ENCODE data around the gene XPNPEP3.
"Not testable (repeated sequence)": the region's sequence is repeated elsewhere in the genome, so short reads cannot be mapped to it uniquely, and the experiment has no call there.

The XPNPEP3 gene

DNA sequence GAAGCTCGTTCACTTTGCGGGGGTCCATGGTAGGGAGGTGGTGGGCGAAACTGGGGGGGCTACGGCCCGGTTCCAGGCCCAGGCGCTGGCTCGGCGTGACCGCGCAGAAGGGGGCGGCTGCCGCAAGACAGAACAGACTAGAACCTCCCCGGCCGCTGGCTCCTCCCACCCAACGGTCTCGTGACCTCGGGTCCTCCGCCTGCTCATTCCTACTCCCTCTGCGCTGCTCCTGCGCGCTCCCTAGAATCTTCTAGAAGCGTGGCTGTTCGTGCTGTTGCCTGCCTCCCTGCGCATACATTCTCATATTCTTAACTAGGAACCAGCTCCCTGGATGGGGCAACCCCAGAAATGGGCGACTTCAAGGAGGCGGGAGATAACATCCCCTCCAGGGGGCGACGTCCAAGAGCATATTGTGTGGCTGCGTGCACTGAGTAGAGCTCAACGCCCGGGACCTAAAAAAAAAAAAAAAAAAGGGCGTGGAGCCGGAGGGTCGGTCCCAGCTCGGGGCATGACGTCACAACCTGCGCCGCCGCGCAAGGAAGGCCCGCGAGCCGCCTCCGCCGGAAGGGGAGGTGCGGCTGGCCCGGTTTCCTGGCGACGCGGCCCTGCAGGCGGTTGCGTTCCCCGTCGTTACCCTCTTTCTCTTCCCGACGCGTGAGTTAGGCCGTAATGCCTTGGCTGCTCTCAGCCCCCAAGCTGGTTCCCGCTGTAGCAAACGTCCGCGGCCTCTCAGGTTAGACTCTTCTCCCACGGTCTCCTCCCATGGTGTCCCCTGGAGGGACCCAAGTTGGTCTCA, at the start of gene XPNPEP3, which contains the start of gene ST13:
Gene XPNPEP3, plus strand, starts transcription at position 636 of the 796 bp plus-strand sequence. Its CDS starts 34 bp downstream, at position 670.
Gene ST13, minus strand, starts transcription at position 127 of the 796 bp plus-strand sequence. Its CDS starts 99 bp downstream, at position 28.
- DNase-seq (ENCODE audit: low read depth in 2 of 2) = peak; percentile 88 to 93

DNA sequence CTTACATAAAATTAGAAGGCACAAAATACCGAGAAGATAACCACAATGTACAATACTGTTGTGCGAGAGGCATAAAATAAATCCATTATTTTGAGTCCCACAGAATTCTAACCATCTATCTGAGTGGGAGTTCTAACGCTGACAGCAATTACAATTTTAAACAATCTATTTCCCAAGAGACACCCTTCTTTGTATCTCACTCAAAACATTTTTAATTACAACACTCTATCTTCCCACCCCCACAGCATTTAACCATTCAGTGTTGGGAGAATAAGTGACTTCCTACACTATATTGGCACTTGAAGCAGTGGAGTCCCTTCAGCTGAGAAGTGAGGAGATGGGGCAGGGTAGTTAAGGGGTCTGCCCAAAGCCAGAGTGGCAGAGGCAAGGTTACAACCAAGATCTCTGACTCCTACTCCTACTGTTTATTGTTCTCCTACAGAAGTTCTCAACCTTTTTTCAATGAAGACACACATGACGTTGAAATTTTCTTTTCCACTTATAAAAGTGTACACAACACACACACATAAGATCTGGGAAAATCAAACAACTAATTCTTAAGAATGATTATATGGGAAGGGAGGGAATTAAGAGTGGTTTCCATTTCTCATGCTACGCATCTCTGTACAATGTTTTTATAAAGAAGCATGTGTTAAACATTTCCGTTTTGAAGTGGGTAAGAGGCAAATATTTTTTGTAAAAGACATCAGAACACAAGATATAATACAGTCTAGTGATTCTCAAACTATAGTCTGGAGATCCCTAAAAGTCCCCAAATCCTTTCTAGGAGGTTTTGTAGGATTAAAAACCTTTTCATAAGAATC, 48.7 kb upstream of the XPNPEP3 start:
- no peak for DNase-seq (ENCODE audit: low read depth in 2 of 2)

DNA sequence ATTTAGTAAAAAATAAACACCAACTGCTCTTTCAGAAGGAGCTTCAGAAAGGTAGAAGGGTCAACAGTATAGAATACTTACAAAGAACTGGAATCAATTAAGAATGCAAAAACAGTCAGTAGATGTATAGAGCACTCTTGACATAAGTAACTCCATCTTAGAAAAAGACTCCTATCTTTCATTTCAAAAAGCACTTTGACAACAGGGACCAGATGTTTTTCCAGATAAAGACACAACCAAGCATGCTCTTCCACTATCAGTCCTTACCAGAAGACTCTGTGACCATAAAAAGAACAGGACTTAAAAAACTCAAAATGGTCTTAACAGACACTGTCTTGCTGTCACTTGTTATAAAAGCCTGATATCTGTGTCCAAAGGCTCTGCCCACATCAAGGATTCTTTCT, 43.0 kb upstream of the XPNPEP3 start:
- DNase-seq (ENCODE audit: low read depth in 2 of 2) = no peak

DNA sequence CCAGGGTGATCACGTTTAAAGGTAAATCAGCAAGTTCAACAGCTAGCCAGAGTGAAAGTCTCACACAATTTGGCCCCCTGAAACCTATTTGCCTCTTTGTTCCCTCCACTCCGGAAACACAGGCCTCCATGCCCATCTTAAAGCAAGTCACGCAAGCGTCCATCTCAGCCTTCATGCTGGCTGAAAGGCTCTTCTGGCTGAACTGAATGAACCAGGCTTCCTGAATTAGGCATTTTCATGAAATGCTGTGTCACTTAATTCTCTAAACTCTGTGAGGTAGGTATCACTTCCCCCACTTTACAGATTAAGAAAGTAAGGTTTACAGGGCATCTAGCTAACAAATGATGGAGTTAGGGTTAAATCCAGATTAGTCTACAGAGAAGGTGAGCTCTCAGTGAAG, 39.2 kb upstream of the XPNPEP3 start:
- DNase-seq (ENCODE audit: low read depth in 2 of 2) = no peak

DNA sequence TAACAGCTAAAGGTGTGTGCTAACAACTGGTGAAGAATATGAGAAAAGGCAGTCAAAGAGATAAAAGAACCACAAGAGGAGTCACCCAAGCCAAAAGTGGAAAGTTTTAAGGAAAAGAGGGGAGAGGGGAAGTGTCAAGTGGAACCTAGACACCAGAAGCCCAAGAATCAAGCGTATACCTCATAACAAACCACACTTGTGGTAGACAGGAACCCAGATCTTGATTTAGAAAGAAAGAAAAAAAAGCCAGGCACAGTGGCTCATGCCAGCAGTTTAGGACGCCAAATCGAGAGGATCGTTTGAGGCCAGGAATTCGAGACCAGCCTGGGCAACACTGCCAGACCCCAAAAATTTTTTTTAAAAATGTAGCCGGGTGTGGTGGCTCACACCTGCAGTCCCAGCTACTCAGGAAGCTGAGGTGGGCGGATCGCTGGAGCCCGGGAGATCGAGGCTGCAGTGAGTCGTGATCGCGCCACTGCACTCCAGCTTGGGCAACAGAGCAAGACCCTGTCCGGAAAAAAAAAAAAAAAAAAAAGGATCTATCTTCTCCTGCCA, 38.7 kb upstream of the XPNPEP3 start:
- no peak for DNase-seq (ENCODE audit: low read depth in 2 of 2)

- peak; percentile 75 to 80 for DNase-seq (ENCODE audit: low read depth in 2 of 2)
Measured at GRCh38 chr22:40818747-40819598, 38.0 kb upstream of the XPNPEP3 start, which contains the start of gene SLC25A17. SLC25A17 (minus strand) TSS chr22:40819346; CDS start chr22:40819248, 98 bp downstream.

DNA sequence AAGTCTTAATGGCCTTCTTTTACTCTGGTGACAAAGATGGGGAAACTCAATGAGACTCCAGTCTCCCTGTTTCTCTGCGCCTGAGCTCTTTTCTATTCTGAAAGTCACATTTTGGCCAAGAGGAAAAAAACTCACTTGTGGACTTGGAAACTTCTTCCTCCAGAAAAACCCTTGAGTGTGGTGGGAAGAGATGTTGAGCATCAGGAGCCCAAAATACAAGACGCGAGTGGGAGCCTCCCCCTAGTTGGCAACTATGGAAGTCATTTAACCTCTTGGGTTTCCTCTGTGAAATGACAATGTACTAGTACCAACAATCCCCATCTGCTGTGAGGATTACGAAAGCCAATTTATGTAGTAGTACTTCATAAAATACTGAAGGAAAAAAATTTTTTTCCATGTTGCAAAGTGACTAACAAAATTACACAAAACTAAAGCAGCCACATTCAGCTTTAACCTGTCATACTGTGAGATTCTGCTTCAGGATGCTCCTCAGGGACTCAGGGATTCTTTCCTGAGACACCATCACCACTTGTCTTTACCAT, 37.3 kb upstream of the XPNPEP3 start:
- no peak for DNase-seq (ENCODE audit: low read depth in 2 of 2)

DNA sequence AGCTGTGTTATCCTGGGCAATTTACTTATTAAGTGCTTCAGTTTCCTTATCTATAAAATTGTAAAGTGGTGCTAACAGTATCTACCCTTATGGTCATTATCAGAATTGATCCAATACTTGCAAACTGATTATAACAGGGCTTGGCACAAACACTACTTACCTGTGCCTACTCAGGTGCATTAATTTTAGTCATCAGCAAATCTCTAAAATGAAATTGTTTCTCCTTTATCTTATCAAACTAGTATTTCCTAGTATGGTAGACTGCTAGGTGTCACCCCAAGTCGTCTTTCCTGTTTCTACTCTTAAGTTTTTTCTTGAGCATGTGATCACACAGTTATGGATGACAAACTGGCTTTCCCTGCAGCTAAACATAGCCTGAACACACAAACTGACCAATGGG, 33.5 kb upstream of the XPNPEP3 start:
- DNase-seq (ENCODE audit: low read depth in 2 of 2) = no peak

DNA sequence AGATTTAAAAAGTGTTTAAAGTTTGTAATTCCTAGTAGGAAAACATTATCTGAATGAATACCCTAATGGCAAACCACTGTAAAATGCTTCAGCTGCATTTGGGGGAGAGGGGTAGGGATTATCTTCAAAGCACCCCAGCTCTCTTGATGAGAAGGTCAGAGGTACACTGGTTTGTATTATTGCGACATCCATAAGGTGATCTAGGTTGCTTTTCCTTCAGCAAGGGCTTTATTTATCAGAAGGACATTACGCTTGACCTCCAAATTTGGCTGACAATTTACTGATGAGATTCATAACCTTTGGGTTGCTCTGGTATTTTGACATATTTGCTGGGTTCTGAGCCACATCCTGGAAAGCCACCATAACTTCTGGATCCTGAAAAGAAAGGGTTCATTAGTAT, 30.7 kb upstream of the XPNPEP3 start:
- DNase-seq (ENCODE audit: low read depth in 2 of 2) = not testable (repeated sequence)

DNA sequence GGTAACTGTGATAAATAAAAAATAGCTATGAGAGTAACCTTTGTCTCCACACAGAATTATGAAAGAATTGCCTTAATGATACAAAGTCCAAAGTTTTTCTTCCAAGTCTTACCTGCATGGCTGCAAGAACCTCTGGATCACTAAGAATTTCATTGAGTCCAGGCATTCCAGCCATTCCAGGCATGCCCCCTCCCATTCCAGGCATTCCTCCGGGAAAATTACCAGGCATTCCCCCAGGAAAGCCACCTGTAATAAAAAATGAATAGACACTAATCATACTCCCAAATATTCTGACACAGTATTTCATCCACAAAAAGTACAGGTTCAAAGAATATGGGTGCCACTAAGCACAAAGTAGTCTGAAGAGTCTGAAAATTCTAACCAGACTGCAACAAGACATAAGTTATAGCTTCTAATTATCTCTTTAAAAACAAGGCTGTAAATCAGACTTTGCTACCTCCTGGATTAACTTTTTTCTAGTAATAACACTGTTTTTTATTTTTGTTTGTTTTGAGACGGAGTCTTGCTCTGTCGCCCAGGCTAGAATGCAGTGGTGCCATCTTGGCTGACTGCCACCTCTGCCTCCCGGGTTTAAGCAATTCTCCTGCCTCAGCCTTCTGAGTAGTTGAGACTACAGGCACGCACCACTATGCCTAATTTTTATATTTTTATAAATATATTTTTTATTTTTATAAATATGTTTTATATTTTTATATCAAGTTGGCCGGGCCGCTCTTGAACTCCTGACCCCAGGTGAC, 29.8 kb upstream of the XPNPEP3 start:
- no peak for DNase-seq (ENCODE audit: low read depth in 2 of 2)

DNA sequence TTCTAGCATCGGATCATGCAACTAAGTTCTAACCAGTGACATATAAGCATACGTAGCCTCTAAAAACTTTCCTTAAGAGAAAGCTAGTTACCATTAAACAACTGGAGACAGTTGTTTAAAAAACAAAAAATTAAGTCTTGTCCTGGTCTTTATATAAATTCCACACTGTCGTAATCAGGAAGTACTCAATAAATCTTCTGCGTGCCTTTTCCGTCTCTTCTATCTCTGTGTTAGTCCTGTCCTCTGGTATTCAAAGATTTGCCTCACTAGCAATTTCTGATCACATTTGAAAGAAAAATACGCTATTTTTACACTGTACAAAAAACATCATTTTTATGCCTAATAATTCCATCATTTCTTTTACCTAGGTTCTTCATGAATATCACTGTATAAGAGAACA, 27.8 kb upstream of the XPNPEP3 start:
- DNase-seq (ENCODE audit: low read depth in 2 of 2) = no peak

DNA sequence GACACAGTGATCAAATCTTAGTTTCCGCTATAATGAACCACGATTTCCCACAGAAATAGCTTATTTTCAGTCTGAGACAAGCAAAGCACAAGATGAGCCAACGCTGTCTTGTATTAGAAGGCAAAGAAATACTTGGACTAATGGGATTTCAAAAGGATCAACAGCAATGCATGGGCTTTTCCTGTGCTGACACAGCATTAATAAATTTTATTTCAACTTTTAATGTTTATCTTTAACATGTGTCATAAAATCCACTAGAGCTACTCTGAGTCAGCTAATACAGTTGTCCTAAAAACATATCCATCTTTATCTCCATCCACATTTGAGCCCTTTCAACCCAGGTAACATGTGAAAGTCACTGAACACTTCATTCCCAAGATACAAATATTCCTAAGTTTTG, 22.3 kb upstream of the XPNPEP3 start:
- DNase-seq (ENCODE audit: low read depth in 2 of 2) = no peak

DNA sequence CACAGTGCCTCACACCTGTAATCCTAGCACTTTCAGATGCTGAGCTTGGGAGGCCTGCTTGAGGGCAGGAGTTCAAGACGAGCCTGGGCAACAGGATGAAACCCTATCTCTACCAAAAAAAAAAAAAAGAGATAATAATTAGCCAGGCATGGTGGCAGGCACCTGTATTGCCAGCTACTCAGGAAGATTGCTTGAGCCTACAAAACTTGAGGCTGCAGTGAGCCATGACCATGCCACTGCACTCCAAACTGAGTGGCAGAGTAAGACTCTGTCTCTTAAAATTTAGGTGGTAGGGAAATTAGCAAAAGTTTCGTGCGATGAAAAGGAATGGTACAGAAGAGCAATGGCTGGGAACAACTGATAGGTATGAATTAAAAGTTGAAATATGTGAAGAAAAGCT, 18.5 kb upstream of the XPNPEP3 start:
- no peak for DNase-seq (ENCODE audit: low read depth in 2 of 2)

GRCh38 chr22:40844951-40845350, 12.0 kb upstream of the XPNPEP3 start:
- DNase-seq (ENCODE audit: low read depth in 2 of 2) = no peak

- DNase-seq (ENCODE audit: low read depth in 2 of 2) = not testable (repeated sequence)
Measured at GRCh38 chr22:40845816-40846215, 11.1 kb upstream of the XPNPEP3 start.

- DNase-seq (ENCODE audit: low read depth in 2 of 2) = no peak
Measured at GRCh38 chr22:40853333-40853732, 3.6 kb upstream of the XPNPEP3 start.

GRCh38 chr22:40853961-40854360, 3.0 kb upstream of the XPNPEP3 start:
- DNase-seq (ENCODE audit: low read depth in 2 of 2) = no peak

- DNase-seq (ENCODE audit: low read depth in 2 of 2) = no peak
Measured at GRCh38 chr22:40855071-40855978, 1.6 kb upstream of the XPNPEP3 start.

- DNase-seq (ENCODE audit: low read depth in 2 of 2) = no peak
Measured at GRCh38 chr22:40855979-40856512, 902 bp upstream of the XPNPEP3 start.
